HL-60 (cell line): Measurements from ENCODE around the gene TMF1.

ENCODE experiments used
- CTCF ChIP-seq: IDR thresholded peaks from one replicate; pipeline ENCODE4 v1.5.1; 2011; ENCODE audit warnings: low read length, control low read depth, inconsistent platforms; ENCODE audit not compliant: insufficient read depth
- GABPA ChIP-seq: IDR thresholded peaks from 2 replicates; pipeline ENCODE4 v1.6.1; 2012; ENCODE audit warnings: low read depth
- POLR2AphosphoS5 ChIP-seq: IDR thresholded peaks from 2 replicates; pipeline ENCODE4 v1.6.1; 2012; ENCODE audit warnings: low read depth
- REST ChIP-seq: IDR thresholded peaks from 2 replicates; pipeline ENCODE4 v1.6.1; 2012; ENCODE audit warnings: low read depth; ENCODE audit not compliant: insufficient replicate concordance

- TF ChIP-seq CTCF (no peak), POLR2AphosphoS5 (no peak), REST (no peak), GABPA (no peak)
Measured at GRCh38 chr3:69011096-69011730, 40.9 kb downstream of the TMF1 start.
